Natural killer cell (primary cell): ENCODE measurements around the gene KDM2B. TPM values are rescaled to one million over a fixed set of nuclear protein-coding genes. Genes with fewer than 3 reads are reported as not detected.
A peak's percentile ranks its signal among the peaks of the same experiment; 100 is the strongest.

Source experiments
- ATAC-seq, 3 donors: fragments of 150-1000 bp in 2 of 3; fragments of 200-7000 bp in 1 of 3; cut with Tn5 transposase; 1 replicate in 1 of 3; 2 replicates in 2 of 3; pipeline ENCODE4 v1.10.0; 2021; ENCODE audit warnings: mild to moderate bottlenecking in 2 of 3, moderate library complexity in 2 of 3
- DNase-seq, 2 donors: peaks; one replicate each; pipeline versions ENCODE4 v3.0.0 to v3.0.0-alpha.2; 2013 to 2021; ENCODE audit warnings: mixed read lengths in 1 of 2
- H3K27ac ChIP-seq: one replicate; pipeline ENCODE4 v1.5.1; 2013; ENCODE audit warnings: mild to moderate bottlenecking, low read length
- H3K27me3 ChIP-seq: one replicate; pipeline ENCODE4 v1.6.1; 2013; ENCODE audit warnings: low read length; ENCODE audit not compliant: control insufficient read depth, insufficient read depth
- H3K36me3 ChIP-seq: one replicate; pipeline ENCODE4 v1.6.1; 2013; ENCODE audit warnings: low read length; ENCODE audit not compliant: control insufficient read depth, insufficient read depth
- H3K4me1 ChIP-seq: one replicate; pipeline ENCODE4 v1.6.1; 2013; ENCODE audit warnings: low read length; ENCODE audit not compliant: control insufficient read depth, insufficient read depth
- H3K4me3 ChIP-seq: one replicate; pipeline ENCODE4 v1.5.1; 2013; ENCODE audit warnings: low read length
- H3K9me3 ChIP-seq: one replicate; pipeline ENCODE4 v1.6.1; 2013; ENCODE audit warnings: low read length; ENCODE audit not compliant: control insufficient read depth, insufficient read depth
- H3K27ac Mint-ChIP-seq, 2 donors: one replicate each; pipeline ENCODE4 v1.8.0; 2022; ENCODE audit warnings: mild to moderate bottlenecking in 2 of 2, mixed read lengths in 2 of 2, moderate library complexity in 1 of 2
- H3K27me3 Mint-ChIP-seq, 2 donors: one replicate each; pipeline ENCODE4 v1.8.0; 2022; ENCODE audit warnings: low read depth in 2 of 2, mixed read lengths in 2 of 2
- H3K36me3 Mint-ChIP-seq: one replicate; pipeline ENCODE4 v1.8.0; 2022; ENCODE audit warnings: mixed read lengths
- H3K4me1 Mint-ChIP-seq, 2 donors: one replicate each; pipeline ENCODE4 v1.8.0; 2022; ENCODE audit warnings: mixed read lengths in 2 of 2
- H3K4me3 Mint-ChIP-seq: one replicate; pipeline ENCODE4 v1.8.0; 2022; ENCODE audit warnings: mild to moderate bottlenecking, moderate library complexity, mixed read lengths
- H3K9me3 Mint-ChIP-seq, 2 donors: one replicate each; pipeline ENCODE4 v1.8.0; 2022; ENCODE audit warnings: mixed read lengths in 2 of 2
- WGBS: methylation state at CpG from one replicate; pipeline ENCODE4 v1.1.7; 2013; ENCODE audit warnings: missing lambda C conversion rate; ENCODE audit not compliant: insufficient coverage; 5-methylcytosine and 5-hydroxymethylcytosine counted together
- intact Hi-C: fragments of 100-400 bp; cut with micrococcal nuclease; formaldehyde crosslinking; loops from one replicate; pipeline ENCODE4 v1.14.2; 2022
- total RNA-seq, 4 donors: library from RNA; stranded (reverse); fragments of 120-200 nt in 1 of 4; gene quantifications; one replicate each; pipeline versions ENCODE4 v1.2.3 to v1.2.4, GENCODE V29; 2013 to 2022
- TF ChIP-seq, protein P1 (sequence below): fragments of 200-600 bp; IDR thresholded peaks from one replicate; pipeline ENCODE4 v1.8.0; 2022; ENCODE audit warnings: antibody characterized with exemption

The KDM2B gene
- total RNA-seq, 3 donors from 2014 or later (not counting 1 experiment from before 2014, with no cell fraction given) = 97.3 to 106 (median 98.1) TPM

GRCh38 chr12:121576851-121577391, 3.9 kb downstream of the KDM2B start:
- WGBS = 73% methylated on average over 4 of the region's 4 CpGs
- H3K36me3 Mint-ChIP-seq = peaks cover 8% of the 10 kb centered on the region

DNA sequence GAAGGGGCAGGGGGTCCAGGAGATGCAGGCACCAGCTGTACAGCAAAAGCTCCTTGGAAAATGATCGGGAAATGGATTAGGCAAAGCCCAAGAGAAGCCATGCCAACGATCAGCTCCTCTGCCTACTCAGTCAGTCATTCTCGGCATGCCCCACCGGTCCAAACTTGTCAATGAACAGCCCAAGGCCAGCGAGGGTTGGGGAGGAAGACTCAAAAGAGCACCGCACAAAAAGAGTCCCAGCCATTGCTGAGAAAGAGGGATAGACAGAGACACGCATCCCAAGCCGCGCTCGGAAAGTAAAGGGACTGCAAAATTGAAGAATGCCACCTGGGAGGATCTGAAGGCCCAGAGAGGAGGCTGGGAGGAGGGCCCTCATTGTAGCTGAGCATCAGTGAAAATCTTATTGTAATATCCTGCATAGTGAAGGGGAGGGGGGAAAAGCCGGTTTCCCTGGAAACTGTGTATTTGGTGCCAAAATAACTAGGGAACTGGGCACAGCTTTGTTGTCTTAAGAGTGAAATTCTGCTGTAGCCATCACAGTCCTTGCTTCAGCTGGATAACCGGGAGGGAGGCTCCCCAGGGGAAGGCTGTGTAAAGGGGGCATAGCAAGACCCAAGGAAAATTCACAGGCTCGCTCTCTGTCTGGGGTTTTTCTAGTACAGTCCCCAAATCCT, 4.7 kb downstream of the KDM2B start:
- no peak for ATAC-seq
- H3K4me3 ChIP-seq = no peak overlapping the region
- DNase-seq = no peak
- Mint-ChIP-seq H3K27me3 (no peaks in the 10 kb centered on the region), H3K4me3 (no peak overlapping the region), H3K27ac (peak overlapping the region; percentile 13 to 60), H3K36me3 (peaks cover 11% of the 10 kb centered on the region), H3K4me1 (peaks cover 11 to 28% of the 10 kb centered on the region in 2 donors), H3K9me3 (no peaks in the 10 kb centered on the region)
- intact Hi-C loops = no loop called here
- peaks cover 26% of the 10 kb centered on the region for H3K4me1 ChIP-seq
- peaks cover 25% of the 10 kb centered on the region for H3K36me3 ChIP-seq
- no peak overlapping the region for H3K27ac ChIP-seq
- H3K9me3 ChIP-seq = no peaks in the 10 kb centered on the region
- TF ChIP-seq, protein P1, sequence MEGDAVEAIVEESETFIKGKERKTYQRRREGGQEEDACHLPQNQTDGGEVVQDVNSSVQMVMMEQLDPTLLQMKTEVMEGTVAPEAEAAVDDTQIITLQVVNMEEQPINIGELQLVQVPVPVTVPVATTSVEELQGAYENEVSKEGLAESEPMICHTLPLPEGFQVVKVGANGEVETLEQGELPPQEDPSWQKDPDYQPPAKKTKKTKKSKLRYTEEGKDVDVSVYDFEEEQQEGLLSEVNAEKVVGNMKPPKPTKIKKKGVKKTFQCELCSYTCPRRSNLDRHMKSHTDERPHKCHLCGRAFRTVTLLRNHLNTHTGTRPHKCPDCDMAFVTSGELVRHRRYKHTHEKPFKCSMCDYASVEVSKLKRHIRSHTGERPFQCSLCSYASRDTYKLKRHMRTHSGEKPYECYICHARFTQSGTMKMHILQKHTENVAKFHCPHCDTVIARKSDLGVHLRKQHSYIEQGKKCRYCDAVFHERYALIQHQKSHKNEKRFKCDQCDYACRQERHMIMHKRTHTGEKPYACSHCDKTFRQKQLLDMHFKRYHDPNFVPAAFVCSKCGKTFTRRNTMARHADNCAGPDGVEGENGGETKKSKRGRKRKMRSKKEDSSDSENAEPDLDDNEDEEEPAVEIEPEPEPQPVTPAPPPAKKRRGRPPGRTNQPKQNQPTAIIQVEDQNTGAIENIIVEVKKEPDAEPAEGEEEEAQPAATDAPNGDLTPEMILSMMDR = no peak
- 95% methylated on average over 13 of the region's 13 CpGs for WGBS
- H3K27me3 ChIP-seq = no peaks in the 10 kb centered on the region

More at GRCh38 chr12:121576851-121577391, 3.9 kb downstream of the KDM2B start:
- H3K9me3 Mint-ChIP-seq = no peaks in the 10 kb centered on the region
- Histone ChIP-seq H3K9me3 (no peaks in the 10 kb centered on the region), H3K27ac (no peak overlapping the region), H3K4me1 (peaks cover 34% of the 10 kb centered on the region), H3K36me3 (peaks cover 23% of the 10 kb centered on the region), H3K27me3 (no peaks in the 10 kb centered on the region), H3K4me3 (no peak overlapping the region)
- intact Hi-C loops = no loop called here
- peaks cover 18 to 35% of the 10 kb centered on the region in 2 donors for H3K4me1 Mint-ChIP-seq
- DNase-seq (no peak), ATAC-seq (no peak)
- TF ChIP-seq, protein P1 = no peak
- no peaks in the 10 kb centered on the region for H3K27me3 Mint-ChIP-seq
- H3K4me3 Mint-ChIP-seq = peak overlapping the region; percentile 73
- peak overlapping the region; percentile 60 to 78 for H3K27ac Mint-ChIP-seq

GRCh38 chr12:121575051-121575450, 5.8 kb downstream of the KDM2B start:
- Histone ChIP-seq H3K36me3 (peaks cover 29% of the 10 kb centered on the region), H3K9me3 (no peaks in the 10 kb centered on the region), H3K27me3 (no peaks in the 10 kb centered on the region), H3K27ac (no peak overlapping the region), H3K4me1 (peaks cover 19% of the 10 kb centered on the region), H3K4me3 (no peak overlapping the region)
- ATAC-seq = no peak
- no peak overlapping the region for H3K4me3 Mint-ChIP-seq
- 100% methylated on average over 1 of the region's 1 CpG for WGBS
- no peak for DNase-seq
- H3K27ac Mint-ChIP-seq = no peak overlapping the region
- H3K27me3 Mint-ChIP-seq = no peaks in the 10 kb centered on the region
- TF ChIP-seq, protein P1 = no peak
- no peaks in the 10 kb centered on the region for H3K9me3 Mint-ChIP-seq
- peaks cover 12 to 25% of the 10 kb centered on the region in 2 donors for H3K4me1 Mint-ChIP-seq
- intact Hi-C loops = no loop called here
- peaks cover 18% of the 10 kb centered on the region for H3K36me3 Mint-ChIP-seq
